Sigmoid colon (tissue), 7 donors: ENCODE results near the gene TTBK2. TPM values are rescaled to one million over a fixed set of nuclear protein-coding genes. Genes with fewer than 3 reads are reported as not detected.

ENCODE experiments used
- DNase-seq: peaks from one replicate; pipeline ENCODE4 v3.0.0-alpha.2; 2019
- H3K27ac ChIP-seq, 4 donors: fragments of 200-600 bp; sonication (generic); one replicate each; pipeline ENCODE4 v1.5.1; 2016 to 2019; ENCODE audit warnings: mild to moderate bottlenecking in 1 of 4
- H3K27me3 ChIP-seq, 3 donors: fragments of 200-600 bp; sonication (generic); one replicate each; pipeline ENCODE4 v1.5.1; 2019; ENCODE audit warnings: mild to moderate bottlenecking in 1 of 3
- H3K36me3 ChIP-seq, 4 donors: fragments of 200-600 bp; sonication (generic); one replicate each; pipeline ENCODE4 v1.5.1; 2016 to 2019
- H3K4me1 ChIP-seq, 4 donors: fragments of 200-600 bp; sonication (generic); one replicate each; pipeline ENCODE4 v1.5.1; 2017 to 2019
- H3K4me3 ChIP-seq, 4 donors: fragments of 200-600 bp; sonication (generic); one replicate each; pipeline ENCODE4 v1.5.1; 2017 to 2019; ENCODE audit warnings: mild to moderate bottlenecking in 2 of 4, moderate library complexity in 1 of 4
- H3K9me3 ChIP-seq, 4 donors: fragments of 200-600 bp in 3 of 4; sonication (generic) in 3 of 4; one replicate each; pipeline versions ENCODE4 v1.5.1 to v1.6.1; 2013 to 2019
- EP300 ChIP-seq, 4 donors: sonication (generic); formaldehyde crosslinking; IDR thresholded peaks; one replicate each; pipeline ENCODE4 v1.6.1; 2017; ENCODE audit warnings: antibody characterized with exemption in 4 of 4
- POLR2A ChIP-seq, 2 donors: fragments of 450-650 bp; IDR thresholded peaks; one replicate each; pipeline ENCODE4 v1.6.1; 2016; ENCODE audit warnings: antibody characterized with exemption in 2 of 2, mild to moderate bottlenecking in 2 of 2, moderate library complexity in 2 of 2
- POLR2AphosphoS5 ChIP-seq, 4 donors: sonication (generic); formaldehyde crosslinking; IDR thresholded peaks; one replicate each; pipeline ENCODE4 v1.6.1; 2017; ENCODE audit warnings: antibody characterized with exemption in 4 of 4
- WGBS, 2 donors: extraction: QIAGEN DNeasy Blood & Tissue Kit; methylation state at CpG; one replicate each; pipeline ENCODE4 v1.1.7; 2013; 5-methylcytosine and 5-hydroxymethylcytosine counted together
- intact Hi-C: fragments of 100-400 bp; cut with DNase I; formaldehyde crosslinking; loops from one replicate; pipeline ENCODE4 v1.15.1; 2023
- polyA plus RNA-seq, 3 donors: library from polyadenylated mRNA; stranded (reverse); fragments of 200-250 nt; gene quantifications; one replicate each; pipeline ENCODE4 v1.2.3, GENCODE V29; 2013
- total RNA-seq, 4 donors: library from RNA; depleted of rRNA; stranded (reverse); fragments of >200 nt; gene quantifications; one replicate each; pipeline ENCODE4 v1.1.0, GENCODE V29; 2016
- TF ChIP-seq, protein P1 (sequence below), 4 experiments: fragments of 450-650 bp in 3 of 4; fragments of 200-600 bp in 1 of 4; IDR thresholded peaks; one replicate each; pipeline ENCODE4 v1.5.1; 2016 to 2019; ENCODE audit warnings: antibody characterized with exemption in 4 of 4, mild to moderate bottlenecking in 3 of 4, moderate library complexity in 2 of 4
- donor health status: healthy with polysubstance abuse.
- donor health status: Bipolar disorder and iron deficiency.
- donor health status: healthy.

Gene TTBK2
- total and polyA plus RNA-seq, 7 donors = 1.2 to 24.8 (median 16.8) TPM

GRCh38 chr15:42693942-42694341 is 226.6 kb downstream of the TTBK2 start:
- Histone ChIP-seq H3K4me3 (no peak overlapping the region), H3K27ac (no peak overlapping the region), H3K36me3 (peaks cover 32 to 100% (median 61%) of the 10 kb centered on the region in 4 donors), H3K27me3 (no peaks in the 10 kb centered on the region), H3K4me1 (no peaks in the 10 kb centered on the region), H3K9me3 (no peaks in the 10 kb centered on the region)
- WGBS, 2 donors = 94 to 95% methylated on average over 6 of the region's 6 CpGs
- TF ChIP-seq POLR2AphosphoS5 (IDR thresholded peaks at IDR 0.05) = no peak
- TF ChIP-seq, protein P1, sequence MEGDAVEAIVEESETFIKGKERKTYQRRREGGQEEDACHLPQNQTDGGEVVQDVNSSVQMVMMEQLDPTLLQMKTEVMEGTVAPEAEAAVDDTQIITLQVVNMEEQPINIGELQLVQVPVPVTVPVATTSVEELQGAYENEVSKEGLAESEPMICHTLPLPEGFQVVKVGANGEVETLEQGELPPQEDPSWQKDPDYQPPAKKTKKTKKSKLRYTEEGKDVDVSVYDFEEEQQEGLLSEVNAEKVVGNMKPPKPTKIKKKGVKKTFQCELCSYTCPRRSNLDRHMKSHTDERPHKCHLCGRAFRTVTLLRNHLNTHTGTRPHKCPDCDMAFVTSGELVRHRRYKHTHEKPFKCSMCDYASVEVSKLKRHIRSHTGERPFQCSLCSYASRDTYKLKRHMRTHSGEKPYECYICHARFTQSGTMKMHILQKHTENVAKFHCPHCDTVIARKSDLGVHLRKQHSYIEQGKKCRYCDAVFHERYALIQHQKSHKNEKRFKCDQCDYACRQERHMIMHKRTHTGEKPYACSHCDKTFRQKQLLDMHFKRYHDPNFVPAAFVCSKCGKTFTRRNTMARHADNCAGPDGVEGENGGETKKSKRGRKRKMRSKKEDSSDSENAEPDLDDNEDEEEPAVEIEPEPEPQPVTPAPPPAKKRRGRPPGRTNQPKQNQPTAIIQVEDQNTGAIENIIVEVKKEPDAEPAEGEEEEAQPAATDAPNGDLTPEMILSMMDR (IDR thresholded peaks at IDR 0.05) = no peak
- no peak for TF ChIP-seq POLR2A (IDR thresholded peaks at IDR 0.05)
- TF ChIP-seq EP300 (IDR thresholded peaks at IDR 0.05) = no peak
- no peak for DNase-seq
- intact Hi-C loops = no loop called here

DNA sequence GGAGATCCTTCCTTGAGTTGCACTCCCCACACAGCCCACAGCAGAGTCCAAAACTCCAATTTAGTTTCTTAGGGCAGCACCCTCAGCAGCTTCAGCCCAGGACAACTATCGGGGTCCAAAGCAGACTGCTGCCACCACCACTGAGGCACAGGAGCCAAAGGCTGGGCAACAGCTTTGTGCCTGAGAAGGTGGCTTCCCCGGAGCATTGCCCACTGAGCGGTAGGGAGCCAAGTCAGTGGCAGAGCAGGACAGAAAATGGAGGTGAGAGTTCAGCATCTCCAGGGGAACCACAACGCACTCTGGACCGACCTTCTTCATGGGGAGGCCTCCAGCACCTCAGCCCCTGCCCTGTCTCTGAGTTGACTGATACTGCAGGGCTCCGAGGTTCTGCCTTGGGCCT is 227.1 kb downstream of the TTBK2 start:
- DNase-seq = no peak
- H3K36me3 ChIP-seq = peaks cover 34 to 100% (median 64%) of the 10 kb centered on the region in 4 donors
- 93 to 98% methylated on average over 6 of the region's 6 CpGs for WGBS, 2 donors
- H3K9me3 ChIP-seq = no peaks in the 10 kb centered on the region
- H3K4me1 ChIP-seq = no peaks in the 10 kb centered on the region
- intact Hi-C loops = no loop called here
- TF ChIP-seq EP300 (IDR thresholded peaks at IDR 0.05) = no peak
- no peak for TF ChIP-seq POLR2AphosphoS5 (IDR thresholded peaks at IDR 0.05)
- TF ChIP-seq, protein P1 (IDR thresholded peaks at IDR 0.05) = no peak
- no peak for TF ChIP-seq POLR2A (IDR thresholded peaks at IDR 0.05)
- no peaks in the 10 kb centered on the region for H3K27me3 ChIP-seq
- H3K27ac ChIP-seq = no peak overlapping the region
- H3K4me3 ChIP-seq = no peak overlapping the region

GRCh38 chr15:42692997-42693396 is 227.6 kb downstream of the TTBK2 start:
- intact Hi-C loops = no loop called here
- no peaks in the 10 kb centered on the region for H3K4me1 ChIP-seq
- H3K27me3 ChIP-seq = no peaks in the 10 kb centered on the region
- peaks cover 39 to 100% (median 65%) of the 10 kb centered on the region in 4 donors for H3K36me3 ChIP-seq
- DNase-seq = no peak
- H3K4me3 ChIP-seq = no peak overlapping the region
- 94 to 95% methylated on average over 4 of the region's 4 CpGs for WGBS, 2 donors
- H3K27ac ChIP-seq = no peak overlapping the region
- TF ChIP-seq POLR2AphosphoS5 (IDR thresholded peaks at IDR 0.05) (no peak), EP300 (IDR thresholded peaks at IDR 0.05) (no peak), POLR2A (IDR thresholded peaks at IDR 0.05) (no peak)
- TF ChIP-seq, protein P1 (IDR thresholded peaks at IDR 0.05) = no peak
- no peaks in the 10 kb centered on the region for H3K9me3 ChIP-seq

DNA sequence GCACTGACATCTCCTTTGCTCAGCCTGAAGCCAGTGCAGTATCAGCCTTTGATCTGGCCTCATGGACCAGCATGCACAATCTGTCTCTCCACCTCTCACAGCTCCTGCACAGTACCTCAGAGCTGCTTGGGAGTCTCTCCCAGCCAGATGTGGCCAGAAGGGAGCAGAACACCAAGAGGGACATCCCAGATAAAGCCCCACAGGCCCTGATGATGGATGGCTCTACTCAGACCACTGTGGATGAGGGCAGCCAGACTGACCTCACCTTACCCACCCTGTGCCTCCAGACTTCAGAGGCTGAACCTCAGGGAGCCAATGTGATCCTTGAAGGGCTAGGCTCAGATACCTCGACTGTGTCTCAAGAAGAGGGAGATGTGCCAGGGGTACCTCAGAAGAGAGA is 228.0 kb downstream of the TTBK2 start:
- 86 to 91% methylated on average over 1 of the region's 1 CpG for WGBS, 2 donors
- peaks cover 38 to 100% (median 63%) of the 10 kb centered on the region in 4 donors for H3K36me3 ChIP-seq
- intact Hi-C loops = no loop called here

More for the DNA sequence above, 228.0 kb downstream of the TTBK2 start:
- DNase-seq = no peak
- Histone ChIP-seq H3K27me3 (no peaks in the 10 kb centered on the region), H3K9me3 (no peaks in the 10 kb centered on the region), H3K4me3 (no peak overlapping the region), H3K4me1 (no peaks in the 10 kb centered on the region), H3K27ac (no peak overlapping the region)
- TF ChIP-seq EP300 (IDR thresholded peaks at IDR 0.05) = no peak
- no peak for TF ChIP-seq POLR2A (IDR thresholded peaks at IDR 0.05)
- TF ChIP-seq, protein P1 (IDR thresholded peaks at IDR 0.05) = no peak
